GM19467 (cell line): Measurements from ENCODE around the gene AGBL4.
"Not testable (repeated sequence)": the region's sequence is repeated elsewhere in the genome, so short reads cannot be mapped to it uniquely, and the experiment has no call there.

Source experiments
- ATAC-seq: cut with Tn5 transposase; IDR thresholded peaks from one replicate; pipeline ENCODE4 v1.9.1; 2021; ENCODE audit warnings: mild to moderate bottlenecking, moderate library complexity; ENCODE audit not compliant: unreplicated experiment

The AGBL4 gene

DNA sequence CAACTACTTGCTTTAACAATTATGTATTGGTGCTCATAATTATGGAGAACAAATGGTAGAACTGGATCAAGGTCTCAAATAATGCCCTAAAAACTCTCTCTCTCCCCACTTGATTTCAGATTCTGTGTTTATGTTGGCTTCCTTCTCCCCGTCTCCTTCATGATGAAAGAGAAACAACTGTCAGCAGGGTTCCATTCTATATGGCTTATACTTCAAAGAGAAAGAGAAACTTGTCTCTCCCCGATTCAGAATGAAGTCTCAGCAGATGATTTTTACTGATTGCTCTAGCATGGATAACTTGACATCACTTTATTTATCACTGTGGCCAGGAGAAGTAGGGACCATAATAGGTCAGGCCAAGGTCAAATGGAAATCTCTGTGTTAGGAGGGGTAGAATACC lies 575.6 kb downstream of the AGBL4 start:
- no peak for ATAC-seq

DNA sequence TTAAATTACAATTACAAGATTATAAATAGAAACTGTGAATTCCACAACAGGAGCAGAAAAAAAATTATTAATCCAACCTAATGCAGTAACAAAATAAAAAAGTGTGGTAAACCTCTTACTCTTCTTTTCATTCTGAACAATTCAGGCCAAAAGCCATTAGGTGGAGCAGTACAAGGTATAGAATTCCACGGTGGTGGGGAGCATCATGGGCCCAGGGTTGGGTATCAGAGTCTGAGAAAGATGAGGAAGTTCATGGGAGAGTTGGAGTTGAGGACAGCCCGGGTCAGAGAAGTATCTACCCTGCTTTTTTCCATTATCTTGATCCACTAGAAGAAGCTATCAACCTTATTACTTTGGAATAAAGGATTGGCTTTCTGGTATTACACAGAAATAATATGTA lies 586.9 kb downstream of the AGBL4 start:
- ATAC-seq: no peak

DNA sequence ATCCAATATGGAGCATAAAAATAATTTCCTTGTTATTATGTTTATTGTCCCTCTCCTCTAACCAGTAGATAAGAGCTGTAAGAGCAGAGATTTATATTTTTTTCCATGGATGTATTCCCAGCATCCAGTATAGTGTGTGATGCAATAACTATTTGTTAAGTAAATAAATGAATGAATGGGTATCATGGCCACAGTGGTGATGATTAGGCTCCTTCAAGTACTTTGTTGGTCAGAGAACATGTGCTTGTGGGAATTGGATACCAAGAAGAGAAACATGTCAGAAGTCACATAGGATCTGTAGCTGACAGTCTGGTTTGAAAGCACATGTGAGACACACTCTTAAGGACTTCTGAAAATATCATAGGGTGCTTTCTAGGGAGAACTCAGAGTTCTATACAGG lies 588.5 kb downstream of the AGBL4 start:
- no peak for ATAC-seq

DNA sequence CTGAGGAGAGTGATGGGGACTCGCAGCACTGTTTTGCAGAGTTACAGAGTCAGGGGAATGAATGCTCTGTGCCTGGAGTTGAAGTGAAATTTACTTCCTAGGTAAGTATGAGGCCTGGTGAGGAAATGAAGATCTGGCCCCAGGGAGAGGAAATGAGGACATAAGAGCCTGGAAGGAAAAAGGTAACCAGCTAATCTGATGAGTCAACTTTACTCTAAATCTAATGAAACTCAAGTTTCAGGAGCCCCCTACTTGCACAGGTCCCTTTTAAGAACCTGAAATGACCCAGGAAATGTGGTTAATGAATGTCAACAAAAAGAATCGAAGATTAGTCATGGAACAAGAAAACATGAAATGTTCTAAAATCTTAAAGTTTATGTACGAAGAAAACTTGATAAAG lies 599.0 kb downstream of the AGBL4 start:
- ATAC-seq: no peak

- no peak for ATAC-seq
Measured at GRCh38 chr1:49416758-49417157, 607.0 kb downstream of the AGBL4 start.

GRCh38 chr1:49408346-49408745 lies 615.4 kb downstream of the AGBL4 start:
- no peak for ATAC-seq

DNA sequence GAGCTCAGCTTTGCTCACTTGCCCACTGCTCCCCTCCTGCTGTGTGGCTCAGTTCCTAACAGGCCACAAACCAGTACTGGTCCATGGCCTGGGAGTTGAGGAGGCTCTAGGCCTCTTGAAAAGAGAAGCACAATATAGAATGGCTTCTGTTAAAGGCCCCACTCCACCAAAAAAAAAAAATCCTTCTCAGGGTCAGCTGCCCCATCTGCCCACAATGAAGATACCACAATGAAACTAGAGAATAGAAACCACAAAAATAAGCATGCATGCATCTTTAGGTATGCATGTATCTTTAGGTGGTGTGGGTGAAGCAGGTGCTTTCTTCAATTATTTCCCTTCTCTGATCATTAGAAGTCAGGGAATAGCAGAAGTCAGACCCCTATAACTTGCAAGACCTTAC lies 626.7 kb downstream of the AGBL4 start:
- ATAC-seq: no peak

DNA sequence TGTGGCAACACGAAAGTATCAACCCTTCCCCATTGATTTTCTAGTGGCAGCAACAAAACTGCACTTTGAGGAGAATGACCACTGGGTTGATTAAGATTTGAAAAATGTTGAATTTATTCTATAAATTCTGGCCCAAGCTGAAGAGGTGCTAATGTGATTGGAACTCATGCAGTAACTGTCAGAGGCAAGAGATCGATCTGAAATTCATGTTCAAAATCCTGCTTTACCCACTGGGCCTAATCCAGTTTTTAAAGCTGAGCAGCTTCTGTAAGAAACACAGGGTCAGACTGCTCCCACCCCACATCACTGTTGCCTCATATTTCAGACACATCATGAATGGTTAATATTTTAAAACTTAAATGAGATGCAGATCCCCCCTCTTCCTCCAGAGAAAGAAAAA lies 629.6 kb downstream of the AGBL4 start:
- ATAC-seq: no peak

DNA sequence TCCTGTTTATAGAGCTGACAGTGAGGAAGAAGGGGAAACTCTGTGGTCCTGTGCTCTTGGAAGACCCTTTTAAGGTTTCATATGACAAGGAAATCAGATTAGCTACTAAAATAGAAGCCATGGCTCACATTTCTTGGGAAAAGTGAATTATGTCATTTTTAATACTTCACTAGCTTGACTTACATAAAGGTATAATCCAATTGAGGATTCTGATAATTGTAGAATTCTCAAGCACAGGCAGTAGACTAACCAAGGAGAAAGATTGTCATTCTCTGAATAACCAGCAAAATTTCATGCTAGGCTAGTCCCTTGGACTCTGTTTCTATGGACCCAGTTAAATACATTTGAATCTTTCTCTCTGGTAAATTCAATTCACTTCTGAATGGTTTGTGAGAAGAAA lies 634.1 kb downstream of the AGBL4 start:
- no peak for ATAC-seq

GRCh38 chr1:49364676-49365075 lies 659.1 kb downstream of the AGBL4 start:
- no peak for ATAC-seq

DNA sequence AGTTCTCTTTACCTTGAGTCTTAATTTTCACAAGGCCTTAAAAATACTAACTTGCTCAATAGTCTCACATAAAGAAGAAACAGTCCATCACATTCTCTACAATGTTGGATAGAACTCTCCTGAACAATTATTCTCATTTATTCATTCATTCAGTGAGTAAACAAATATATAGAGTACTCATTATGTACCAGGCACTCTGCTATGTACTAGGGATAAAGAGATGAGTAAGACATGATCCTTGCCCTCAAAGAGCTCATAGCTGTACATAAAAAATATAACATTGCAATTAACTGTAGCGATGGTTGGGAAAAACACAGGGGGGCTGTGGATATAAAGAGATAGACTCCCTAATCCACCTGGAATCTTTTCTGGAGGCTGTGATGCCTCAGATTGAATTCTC lies 660.1 kb downstream of the AGBL4 start:
- no peak for ATAC-seq

- ATAC-seq: no peak
Measured at GRCh38 chr1:49358036-49358435, 665.7 kb downstream of the AGBL4 start.

DNA sequence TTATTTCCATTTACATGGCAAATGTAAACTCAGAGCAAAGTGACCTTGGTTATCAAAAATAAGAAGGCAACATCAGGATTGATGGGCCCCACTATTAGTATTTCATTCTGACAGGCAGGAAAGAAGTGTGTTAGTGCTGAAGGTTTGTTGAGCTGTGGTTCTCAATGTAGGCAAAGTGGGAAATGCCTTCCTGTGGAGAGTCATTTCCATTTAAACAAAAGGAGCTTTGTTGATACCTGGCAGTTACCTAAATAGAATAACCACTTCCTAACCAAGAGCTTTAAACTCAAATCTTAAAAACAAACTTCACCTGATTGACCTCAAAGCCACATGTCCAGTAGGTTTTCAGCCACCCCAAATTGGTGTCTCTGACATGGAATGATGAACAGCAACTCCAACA lies 667.2 kb downstream of the AGBL4 start:
- no peak for ATAC-seq

- ATAC-seq: no peak
Measured at GRCh38 chr1:49351768-49352167, 672.0 kb downstream of the AGBL4 start.

DNA sequence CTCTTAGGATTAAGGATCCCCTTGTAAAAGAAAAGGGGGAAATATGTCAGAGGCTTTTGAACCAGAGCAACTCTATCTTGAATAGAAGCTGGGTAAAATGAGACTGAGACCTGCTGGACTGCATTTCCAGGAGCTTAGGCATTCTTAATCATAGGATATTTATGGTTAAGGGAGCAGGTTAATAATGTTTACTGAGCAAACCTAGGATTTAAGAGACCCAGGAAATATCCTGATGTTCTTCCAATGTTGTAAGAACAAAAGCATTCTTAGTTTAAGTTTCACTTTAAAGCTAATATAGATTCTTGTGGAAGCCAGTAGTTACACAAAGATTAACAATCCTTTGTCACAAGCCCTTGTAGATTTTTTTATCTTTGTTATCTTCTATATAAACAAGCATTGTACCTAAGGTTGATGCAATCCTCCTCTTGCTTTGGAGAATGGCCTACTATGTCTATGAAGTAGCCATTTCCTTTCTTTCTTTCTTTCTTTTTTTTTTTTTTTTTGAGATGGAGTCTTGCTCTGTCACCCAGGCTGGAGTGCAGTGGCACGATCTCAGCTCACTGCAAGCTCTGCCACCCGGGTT lies 676.9 kb downstream of the AGBL4 start:
- no peak for ATAC-seq

DNA sequence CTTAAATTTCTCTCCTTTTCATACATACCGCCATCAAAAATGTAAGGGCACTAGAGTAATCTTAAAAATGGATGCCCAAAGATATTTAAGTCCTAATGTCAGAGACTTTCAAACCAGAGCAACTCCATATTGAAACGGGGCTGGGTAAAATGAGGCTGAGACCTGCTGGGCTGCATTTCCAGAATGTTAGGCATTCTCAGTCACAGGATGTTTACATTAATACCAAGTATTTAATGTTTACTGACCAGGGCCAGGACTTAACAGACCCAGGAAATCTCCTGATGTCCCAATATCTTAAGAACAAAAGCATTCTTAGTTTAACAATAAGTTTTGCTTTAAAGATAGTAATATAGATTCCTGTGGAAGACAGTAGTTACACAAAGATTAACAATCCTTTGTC lies 683.2 kb downstream of the AGBL4 start:
- ATAC-seq: no peak

GRCh38 chr1:49339043-49339442 lies 684.7 kb downstream of the AGBL4 start:
- no peak for ATAC-seq

GRCh38 chr1:49337251-49337650 lies 686.5 kb downstream of the AGBL4 start:
- no peak for ATAC-seq

DNA sequence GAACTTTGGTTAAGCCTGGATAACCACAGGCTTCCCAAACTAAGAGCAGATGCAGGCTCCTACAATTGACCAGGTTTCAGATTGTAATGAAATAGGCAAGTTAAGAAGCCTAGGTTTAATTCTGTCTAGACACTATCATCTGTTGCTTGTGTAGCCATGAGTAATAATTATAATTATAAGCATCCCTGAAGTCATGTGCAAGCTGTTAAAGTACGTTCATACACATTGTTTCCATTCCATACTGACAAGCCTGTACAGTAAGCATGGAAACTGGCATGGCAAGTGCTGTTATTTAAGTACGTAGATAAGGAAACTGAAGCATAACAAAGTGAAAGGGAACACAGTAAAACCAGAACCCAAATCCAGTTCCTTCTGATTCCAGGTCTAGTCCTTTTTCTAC lies 689.8 kb downstream of the AGBL4 start:
- ATAC-seq: no peak

DNA sequence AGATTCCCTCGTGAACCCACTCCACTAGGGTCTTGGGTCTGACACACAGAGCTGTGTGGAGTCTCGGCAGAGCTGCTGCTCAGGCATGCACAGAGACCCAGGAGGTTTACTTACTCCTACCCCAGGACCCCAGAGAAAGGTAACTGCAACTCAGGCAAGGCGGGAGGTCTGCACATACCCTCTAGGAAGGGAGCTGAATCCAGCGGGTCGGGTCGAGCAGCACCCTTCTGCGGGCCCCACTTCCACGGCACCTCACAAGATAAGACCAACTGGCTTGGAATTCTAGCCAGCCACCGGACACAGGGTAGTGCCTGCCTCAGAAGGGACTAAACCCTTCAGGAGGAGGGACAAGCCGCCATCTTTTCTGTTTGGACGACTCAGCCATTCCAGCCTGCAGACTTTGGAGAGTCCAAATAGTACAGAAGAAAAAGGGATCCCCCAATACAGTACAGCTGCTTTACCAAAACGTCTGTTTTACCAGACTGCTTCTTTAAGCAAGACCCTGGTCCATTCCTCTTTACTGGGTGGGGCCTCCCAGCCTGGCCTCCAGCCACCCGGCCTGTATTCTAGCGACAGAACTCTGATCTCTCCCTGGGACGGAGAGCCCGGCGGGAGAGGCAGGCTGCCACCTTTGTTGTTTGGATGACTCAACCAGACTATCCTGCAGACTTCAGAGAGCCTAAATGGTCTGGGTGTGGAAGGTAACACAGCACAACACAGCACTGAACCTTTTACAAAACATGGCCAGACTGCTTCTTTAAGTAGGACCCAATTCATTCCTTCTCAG lies 692.5 kb downstream of the AGBL4 start:
- ATAC-seq: no peak

GRCh38 chr1:49323925-49324540 lies 699.7 kb downstream of the AGBL4 start:
- no peak for ATAC-seq

- ATAC-seq: not testable (repeated sequence)
Measured at GRCh38 chr1:49320493-49320892, 703.3 kb downstream of the AGBL4 start.
